Astrocyte (in vitro differentiated cells and primary cell): ENCODE data around the gene ELMOD3. TPM values are rescaled to one million over a fixed set of nuclear protein-coding genes. Genes with fewer than 3 reads are reported as not detected.
"Not testable (repeated sequence)": the region's sequence is repeated elsewhere in the genome, so short reads cannot be mapped to it uniquely, and the experiment has no call there.

Experiments
- DNase-seq: peaks from one replicate; pipeline ENCODE4 v3.0.0-alpha.2; 2010; ENCODE audit warnings: low read depth
- FAIRE-seq: peaks from 2 replicates; lab custom pipeline; 2011; peaks lifted over from hg19 to GRCh38; lab: Jason Lieb, UNC
- H2AFZ ChIP-seq: 2 replicates; pipeline ENCODE4 v1.6.0; 2012; ENCODE audit warnings: low read depth, low read length, inconsistent platforms
- H3K27ac ChIP-seq: 2 replicates; pipeline ENCODE4 v1.5.1; 2011; ENCODE audit warnings: low read depth, low read length, inconsistent platforms
- H3K27me3 ChIP-seq: 2 replicates; pipeline ENCODE4 v1.6.0; 2011; ENCODE audit warnings: low read length, inconsistent platforms; ENCODE audit not compliant: insufficient read depth
- H3K36me3 ChIP-seq: 2 replicates; pipeline ENCODE4 v1.5.1; 2011; ENCODE audit warnings: low read length, inconsistent platforms; ENCODE audit not compliant: insufficient read depth
- H3K4me1 ChIP-seq: 2 replicates; pipeline ENCODE4 v1.5.1; 2011; ENCODE audit warnings: low read length, inconsistent platforms; ENCODE audit not compliant: insufficient read depth
- H3K4me2 ChIP-seq: 2 replicates; pipeline ENCODE4 v1.6.0; 2012; ENCODE audit warnings: low read length, inconsistent platforms
- H3K4me3 ChIP-seq: 2 replicates; pipeline ENCODE4 v1.5.1; 2011; ENCODE audit warnings: low read depth, mild to moderate bottlenecking, low read length, inconsistent platforms; ENCODE audit not compliant: insufficient read depth
- H3K79me2 ChIP-seq: 2 replicates; pipeline ENCODE4 v1.6.0; 2012; ENCODE audit warnings: mild to moderate bottlenecking, low read length, inconsistent platforms; ENCODE audit not compliant: insufficient read depth
- H3K9ac ChIP-seq: 2 replicates; pipeline ENCODE4 v1.6.0; 2012; ENCODE audit warnings: mild to moderate bottlenecking, low read length, inconsistent platforms
- H3K9me3 ChIP-seq: 2 replicates; pipeline ENCODE4 v1.5.1; 2012; ENCODE audit warnings: low read depth, mild to moderate bottlenecking, low read length, inconsistent platforms; ENCODE audit not compliant: insufficient read depth
- H4K20me1 ChIP-seq: 2 replicates; pipeline ENCODE4 v1.6.0; 2012; ENCODE audit warnings: low read length, inconsistent platforms; ENCODE audit not compliant: insufficient read depth
- H3K27ac Mint-ChIP-seq: one replicate; pipeline ENCODE4 v1.8.0; 2021; ENCODE audit warnings: mild to moderate bottlenecking, mixed read lengths; ENCODE audit not compliant: unreplicated experiment
- H3K27me3 Mint-ChIP-seq: one replicate; pipeline ENCODE4 v1.8.0; 2021; ENCODE audit warnings: low read depth, mixed read lengths; ENCODE audit not compliant: unreplicated experiment
- H3K36me3 Mint-ChIP-seq: one replicate; pipeline ENCODE4 v1.8.0; 2021; ENCODE audit warnings: low read depth, mixed read lengths; ENCODE audit not compliant: unreplicated experiment
- H3K4me1 Mint-ChIP-seq: one replicate; pipeline ENCODE4 v1.8.0; 2021; ENCODE audit warnings: low read depth, mixed read lengths; ENCODE audit not compliant: unreplicated experiment
- H3K4me3 Mint-ChIP-seq: one replicate; pipeline ENCODE4 v1.8.0; 2021; ENCODE audit warnings: mild to moderate bottlenecking, moderate library complexity, mixed read lengths; ENCODE audit not compliant: unreplicated experiment
- H3K9me3 Mint-ChIP-seq: one replicate; pipeline ENCODE4 v1.8.0; 2021; ENCODE audit warnings: mild to moderate bottlenecking, mixed read lengths; ENCODE audit not compliant: unreplicated experiment
- EZH2 ChIP-seq: IDR thresholded peaks from 2 replicates; pipeline ENCODE4 v1.6.1; 2012; ENCODE audit warnings: mild to moderate bottlenecking, low read length, inconsistent platforms; ENCODE audit not compliant: insufficient read depth
- total RNA-seq: library from RNA; stranded (reverse); gene quantifications from 2 replicates; pipeline ENCODE4 v1.2.1, GENCODE V29; 2021
- TF ChIP-seq, protein P1 (sequence below): IDR thresholded peaks from 2 replicates; pipeline ENCODE4 v1.5.1; 2011; ENCODE audit warnings: low read depth, mild to moderate bottlenecking, inconsistent platforms, low read length, moderate library complexity; ENCODE audit not compliant: insufficient read depth

ELMOD3 gene
- total RNA-seq, 1 donor from 2014 or later = 11.7 TPM

DNA sequence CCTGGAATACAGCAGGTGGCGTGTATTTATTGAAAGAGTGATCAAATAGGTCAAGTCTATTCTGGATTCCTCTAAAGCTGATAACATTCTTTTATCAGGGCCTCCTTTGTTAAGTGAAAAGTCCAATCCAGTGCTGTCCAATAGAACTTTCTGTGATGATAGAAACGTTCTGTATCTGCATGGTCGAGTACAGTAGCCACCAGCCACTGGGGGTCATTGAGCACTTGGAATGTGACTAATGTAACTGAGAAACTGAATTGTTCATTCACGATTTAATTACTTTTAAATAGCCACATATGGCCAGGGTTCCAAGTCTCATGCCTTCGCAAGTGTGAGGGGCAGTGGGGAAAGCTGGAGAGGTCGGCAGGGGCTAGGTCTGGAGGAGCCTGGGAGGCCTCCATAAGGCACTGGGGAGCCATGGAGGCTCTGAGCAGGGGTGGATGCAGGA lies 84.5 kb downstream of the ELMOD3 start:
- H3K9me3 ChIP-seq = no peaks in the 10 kb centered on the region

DNA sequence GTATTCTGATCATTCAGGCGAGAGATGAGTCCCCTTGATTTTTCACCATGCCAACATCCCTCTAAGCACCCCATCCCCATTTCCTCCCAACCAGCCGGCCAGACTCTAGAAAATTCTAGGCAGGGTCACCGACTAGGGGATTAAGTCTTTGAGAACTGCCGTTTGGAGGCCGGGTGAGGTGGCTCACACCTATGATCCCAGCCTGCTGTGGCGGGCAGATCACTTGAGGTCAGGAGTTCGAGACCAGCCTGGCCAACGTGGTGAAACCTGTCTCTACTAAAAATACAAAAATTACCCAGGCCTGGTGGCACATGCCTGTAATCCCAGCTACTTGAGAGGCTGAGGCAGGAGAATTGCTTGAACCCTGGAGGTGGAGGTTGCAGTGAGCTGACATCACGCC lies 85.0 kb downstream of the ELMOD3 start:
- H3K9me3 Mint-ChIP-seq, FAIRE-seq, H2AFZ ChIP-seq, H3K4me3 Mint-ChIP-seq, H3K9me3 ChIP-seq, H3K27me3 ChIP-seq, H3K4me3 ChIP-seq, H3K9ac ChIP-seq, H4K20me1 ChIP-seq, H3K36me3 ChIP-seq, H3K79me2 ChIP-seq, H3K27ac Mint-ChIP-seq, H3K36me3 Mint-ChIP-seq, H3K27ac ChIP-seq, H3K4me2 ChIP-seq, DNase-seq, H3K4me1 Mint-ChIP-seq: not testable (repeated sequence)
- H3K4me1 ChIP-seq = peaks cover 17% of the 10 kb centered on the region
- H3K27me3 Mint-ChIP-seq = peaks cover 14% of the 10 kb centered on the region

More for the DNA sequence above, 84.5 kb downstream of the ELMOD3 start:
- TF ChIP-seq EZH2 = no peak
- Histone ChIP-seq H3K79me2 (no peaks in the 10 kb centered on the region), H3K27ac (no peak overlapping the region), H2AFZ (no peak overlapping the region), H3K4me1 (peaks cover 19% of the 10 kb centered on the region), H4K20me1 (no peaks in the 10 kb centered on the region), H3K27me3 (no peaks in the 10 kb centered on the region), H3K9ac (peak overlapping the region; percentile 86), H3K4me2 (no peak overlapping the region), H3K36me3 (no peaks in the 10 kb centered on the region), H3K4me3 (no peak overlapping the region)
- Mint-ChIP-seq H3K4me1 (peaks cover 5% of the 10 kb centered on the region), H3K4me3 (no peak overlapping the region), H3K36me3 (peaks cover 2% of the 10 kb centered on the region), H3K27ac (no peak overlapping the region), H3K27me3 (peaks cover 14% of the 10 kb centered on the region), H3K9me3 (no peaks in the 10 kb centered on the region)
- FAIRE-seq = no peak
- no peak for DNase-seq

GRCh38 chr2:85439986-85440385 lies 85.4 kb downstream of the ELMOD3 start:
- no peak for TF ChIP-seq EZH2
- TF ChIP-seq, protein P1, sequence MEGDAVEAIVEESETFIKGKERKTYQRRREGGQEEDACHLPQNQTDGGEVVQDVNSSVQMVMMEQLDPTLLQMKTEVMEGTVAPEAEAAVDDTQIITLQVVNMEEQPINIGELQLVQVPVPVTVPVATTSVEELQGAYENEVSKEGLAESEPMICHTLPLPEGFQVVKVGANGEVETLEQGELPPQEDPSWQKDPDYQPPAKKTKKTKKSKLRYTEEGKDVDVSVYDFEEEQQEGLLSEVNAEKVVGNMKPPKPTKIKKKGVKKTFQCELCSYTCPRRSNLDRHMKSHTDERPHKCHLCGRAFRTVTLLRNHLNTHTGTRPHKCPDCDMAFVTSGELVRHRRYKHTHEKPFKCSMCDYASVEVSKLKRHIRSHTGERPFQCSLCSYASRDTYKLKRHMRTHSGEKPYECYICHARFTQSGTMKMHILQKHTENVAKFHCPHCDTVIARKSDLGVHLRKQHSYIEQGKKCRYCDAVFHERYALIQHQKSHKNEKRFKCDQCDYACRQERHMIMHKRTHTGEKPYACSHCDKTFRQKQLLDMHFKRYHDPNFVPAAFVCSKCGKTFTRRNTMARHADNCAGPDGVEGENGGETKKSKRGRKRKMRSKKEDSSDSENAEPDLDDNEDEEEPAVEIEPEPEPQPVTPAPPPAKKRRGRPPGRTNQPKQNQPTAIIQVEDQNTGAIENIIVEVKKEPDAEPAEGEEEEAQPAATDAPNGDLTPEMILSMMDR = no peak
- H3K79me2 ChIP-seq = no peaks in the 10 kb centered on the region
- H3K36me3 Mint-ChIP-seq = peaks cover 2% of the 10 kb centered on the region

More at GRCh38 chr2:85439986-85440385, 85.4 kb downstream of the ELMOD3 start:
- Mint-ChIP-seq H3K27ac (no peak overlapping the region), H3K9me3 (no peaks in the 10 kb centered on the region), H3K4me1 (peaks cover 12% of the 10 kb centered on the region), H3K27me3 (peaks cover 14% of the 10 kb centered on the region), H3K4me3 (no peak overlapping the region)
- no peak for FAIRE-seq
- peaks cover 17% of the 10 kb centered on the region for H3K4me1 ChIP-seq
- H3K9ac ChIP-seq = no peak overlapping the region
- no peak overlapping the region for H3K4me3 ChIP-seq
- H2AFZ ChIP-seq = no peak overlapping the region
- no peak for DNase-seq
- H3K27ac ChIP-seq = no peak overlapping the region
- no peaks in the 10 kb centered on the region for H3K27me3 ChIP-seq
- no peaks in the 10 kb centered on the region for H3K36me3 ChIP-seq
- no peaks in the 10 kb centered on the region for H4K20me1 ChIP-seq
- H3K9me3 ChIP-seq = no peaks in the 10 kb centered on the region
- H3K4me2 ChIP-seq = no peak overlapping the region
